ENCODE results near the gene RBMS3. TPM values are rescaled to one million over a fixed set of nuclear protein-coding genes. Genes with fewer than 3 reads are reported as not detected.
A peak's percentile ranks its signal among the peaks of the same experiment; 100 is the strongest.

Gene RBMS3
- total and polyA plus RNA-seq, 7 donors = 0.46 to 61.9 (median 39.9) TPM

DNA sequence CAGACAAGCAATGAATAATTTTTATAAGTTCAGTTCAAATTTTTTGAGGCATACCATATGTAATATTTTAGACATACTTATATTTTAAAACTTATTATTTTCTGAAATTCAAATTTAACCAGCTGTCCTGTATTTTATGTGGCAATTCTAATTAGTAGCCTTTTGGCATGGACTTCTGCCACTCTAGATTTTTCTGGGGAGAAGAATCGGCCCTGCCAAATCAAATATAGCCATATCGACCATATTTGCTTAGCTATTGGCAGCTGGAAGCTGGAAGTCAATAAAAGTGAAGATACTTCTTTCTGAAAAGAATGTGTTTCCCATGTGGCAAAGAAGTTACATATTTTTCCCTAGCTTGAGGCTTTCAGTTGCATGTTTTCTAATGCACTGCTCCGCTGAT lies 9.4 kb upstream of the RBMS3 start:
- H3K9me3 ChIP-seq = no peaks in the 10 kb centered on the region
- H3K27ac ChIP-seq = no peak overlapping the region
- TF ChIP-seq POLR2AphosphoS5 (IDR thresholded peaks at IDR 0.05) (no peak), POLR2A (IDR thresholded peaks at IDR 0.05) (no peak), EP300 (IDR thresholded peaks at IDR 0.05) (no peak)
- TF ChIP-seq, protein P1, sequence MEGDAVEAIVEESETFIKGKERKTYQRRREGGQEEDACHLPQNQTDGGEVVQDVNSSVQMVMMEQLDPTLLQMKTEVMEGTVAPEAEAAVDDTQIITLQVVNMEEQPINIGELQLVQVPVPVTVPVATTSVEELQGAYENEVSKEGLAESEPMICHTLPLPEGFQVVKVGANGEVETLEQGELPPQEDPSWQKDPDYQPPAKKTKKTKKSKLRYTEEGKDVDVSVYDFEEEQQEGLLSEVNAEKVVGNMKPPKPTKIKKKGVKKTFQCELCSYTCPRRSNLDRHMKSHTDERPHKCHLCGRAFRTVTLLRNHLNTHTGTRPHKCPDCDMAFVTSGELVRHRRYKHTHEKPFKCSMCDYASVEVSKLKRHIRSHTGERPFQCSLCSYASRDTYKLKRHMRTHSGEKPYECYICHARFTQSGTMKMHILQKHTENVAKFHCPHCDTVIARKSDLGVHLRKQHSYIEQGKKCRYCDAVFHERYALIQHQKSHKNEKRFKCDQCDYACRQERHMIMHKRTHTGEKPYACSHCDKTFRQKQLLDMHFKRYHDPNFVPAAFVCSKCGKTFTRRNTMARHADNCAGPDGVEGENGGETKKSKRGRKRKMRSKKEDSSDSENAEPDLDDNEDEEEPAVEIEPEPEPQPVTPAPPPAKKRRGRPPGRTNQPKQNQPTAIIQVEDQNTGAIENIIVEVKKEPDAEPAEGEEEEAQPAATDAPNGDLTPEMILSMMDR (IDR thresholded peaks at IDR 0.05) = no peak
- no peaks in the 10 kb centered on the region for H3K27me3 ChIP-seq
- no peak overlapping the region for H3K4me3 ChIP-seq
- 46 to 83% methylated on average over 3 of the region's 3 CpGs for WGBS, 2 donors
- H3K4me1 ChIP-seq = peaks cover 0 to 19% (median 10%) of the 10 kb centered on the region in 4 donors
- intact Hi-C loops (cut with DNase I) = no loop called here
- no peaks in the 10 kb centered on the region for H3K36me3 ChIP-seq
- DNase-seq = no peak

DNA sequence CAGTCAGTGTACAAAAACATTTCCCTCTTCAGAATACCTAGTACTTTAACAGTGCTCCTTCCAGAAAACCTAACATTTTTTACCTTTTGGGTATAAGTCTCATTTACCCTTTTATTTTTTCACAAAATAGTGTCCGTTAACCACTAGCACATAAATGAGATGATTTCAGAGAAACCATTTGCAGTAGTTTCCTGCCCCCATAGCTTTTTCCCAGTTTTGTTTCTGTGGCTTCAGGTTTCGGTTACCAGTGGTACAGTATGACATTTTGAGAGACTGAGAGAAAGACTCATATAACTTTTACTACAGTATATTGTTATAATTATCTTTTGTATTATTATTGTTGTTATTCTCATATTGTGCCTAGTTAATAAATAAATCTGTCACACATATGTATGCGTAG lies 6.2 kb upstream of the RBMS3 start:
- intact Hi-C loops (cut with DNase I) = loop anchor here (5.0 kb wide), 1 partner anchor 357 kb away; no protein-coding TSS in a partner anchor
- WGBS, 2 donors = 91 to 94% methylated on average over 3 of the region's 3 CpGs

DNA sequence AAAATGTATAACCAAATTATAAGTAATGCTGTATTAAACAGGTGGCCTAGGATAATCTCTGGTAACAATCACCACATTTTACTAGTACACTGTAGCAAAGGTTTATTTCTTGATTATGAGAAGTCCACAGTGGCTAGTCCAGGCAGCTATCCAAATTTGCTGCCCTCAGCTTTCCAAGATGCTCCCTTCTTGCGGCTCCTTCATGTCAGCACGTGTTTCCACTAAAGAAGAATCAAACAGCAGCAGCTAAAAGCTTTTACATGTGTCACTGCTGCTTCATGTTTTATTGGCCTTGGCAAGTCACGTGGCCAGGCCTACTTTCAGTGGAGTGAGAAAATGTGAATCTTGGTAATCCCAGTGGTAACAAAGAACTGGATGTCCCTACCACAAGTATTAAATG lies 5.6 kb upstream of the RBMS3 start:
- intact Hi-C loops (cut with DNase I) = loop anchor here (5.0 kb wide), 1 partner anchor 358 kb away; no protein-coding TSS in a partner anchor
- WGBS, 2 donors = 71 to 78% methylated on average over 3 of the region's 3 CpGs
- no peak overlapping the region for H3K4me3 ChIP-seq
- peak overlapping the region in 3 of 4 donors; percentile 33 to 71 (median 61) for H3K27ac ChIP-seq
- TF ChIP-seq POLR2A (IDR thresholded peaks at IDR 0.05) (no peak), POLR2AphosphoS5 (IDR thresholded peaks at IDR 0.05) (peak; percentile 7 to 77 (median 66)), EP300 (IDR thresholded peaks at IDR 0.05) (peak in 2 of 4 donors; percentile 30 to 61)
- TF ChIP-seq, protein P1 (IDR thresholded peaks at IDR 0.05) = no peak
- no peaks in the 10 kb centered on the region for H3K36me3 ChIP-seq
- peaks cover 0 to 40% (median 26%) of the 10 kb centered on the region in 4 donors for H3K4me1 ChIP-seq
- no peaks in the 10 kb centered on the region for H3K27me3 ChIP-seq
- H3K9me3 ChIP-seq = no peaks in the 10 kb centered on the region
- peak; percentile 88 for DNase-seq

More for the DNA sequence above, 6.2 kb upstream of the RBMS3 start:
- DNase-seq = no peak
- Histone ChIP-seq H3K4me3 (no peak overlapping the region), H3K36me3 (no peaks in the 10 kb centered on the region), H3K27me3 (no peaks in the 10 kb centered on the region), H3K9me3 (no peaks in the 10 kb centered on the region), H3K27ac (peak overlapping the region in 3 of 4 donors; percentile 33 to 71 (median 61)), H3K4me1 (peaks cover 0 to 37% (median 22%) of the 10 kb centered on the region in 4 donors)
- TF ChIP-seq POLR2AphosphoS5 (IDR thresholded peaks at IDR 0.05) = no peak
- TF ChIP-seq EP300 (IDR thresholded peaks at IDR 0.05) = no peak
- TF ChIP-seq, protein P1 (IDR thresholded peaks at IDR 0.05) = no peak
- no peak for TF ChIP-seq POLR2A (IDR thresholded peaks at IDR 0.05)

DNA sequence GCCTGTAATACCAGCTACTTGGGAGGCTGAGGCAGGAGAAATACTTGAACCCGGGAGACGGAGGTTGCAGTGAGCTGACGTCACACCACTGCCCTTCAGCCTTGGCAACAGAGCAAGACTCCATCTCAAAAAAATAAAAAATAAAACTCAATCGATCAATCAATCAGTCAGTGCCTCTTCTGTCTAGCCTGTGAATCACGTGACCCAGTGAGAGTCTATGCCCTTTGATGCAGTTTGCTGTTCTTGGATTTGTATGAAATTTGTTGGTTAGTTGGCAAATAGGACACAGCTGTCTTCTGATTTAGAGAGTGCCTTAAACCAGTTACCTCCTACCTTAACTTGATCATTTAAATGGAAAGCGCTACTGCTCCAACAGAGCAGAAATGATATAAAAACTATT lies 3.6 kb upstream of the RBMS3 start:
- H3K4me3 ChIP-seq = no peak overlapping the region
- H3K27me3 ChIP-seq = no peaks in the 10 kb centered on the region
- H3K27ac ChIP-seq = peak overlapping the region in 1 of 4 donors; percentile 71
- intact Hi-C loops (cut with DNase I) = loop anchor here (5.0 kb wide), 1 partner anchor 360 kb away; no protein-coding TSS in a partner anchor
- TF ChIP-seq EP300 (IDR thresholded peaks at IDR 0.05) (no peak), POLR2A (IDR thresholded peaks at IDR 0.05) (no peak), POLR2AphosphoS5 (IDR thresholded peaks at IDR 0.05) (no peak)
- TF ChIP-seq, protein P1 (IDR thresholded peaks at IDR 0.05) = no peak
- WGBS, 2 donors = 93 to 96% methylated on average over 6 of the region's 6 CpGs
- no peaks in the 10 kb centered on the region for H3K9me3 ChIP-seq
- H3K36me3 ChIP-seq = no peaks in the 10 kb centered on the region
- H3K4me1 ChIP-seq = peaks cover 0 to 40% (median 26%) of the 10 kb centered on the region in 4 donors
- no peak for DNase-seq
